A673 (cell line): ENCODE results near the gene ZNF319.

ENCODE experiments used
- EZH2 ChIP-seq: fragments of 200-600 bp; sonication (generic); IDR thresholded peaks from 2 replicates; pipeline ENCODE4 v1.6.1; 2017; ENCODE audit warnings: borderline replicate concordance, low read depth, mild to moderate bottlenecking, mixed read lengths, antibody characterized with exemption, low read length; ENCODE audit not compliant: poor library complexity, severe bottlenecking
- TF ChIP-seq, protein P1 (sequence below): fragments of 300-800, 200-600 bp; sonication (generic); conservative IDR thresholded peaks from 2 replicates; pipeline ENCODE4 v1.5.1; 2017; ENCODE audit warnings: low read depth, mild to moderate bottlenecking, antibody characterized with exemption, low read length, moderate library complexity, mixed read lengths

DNA sequence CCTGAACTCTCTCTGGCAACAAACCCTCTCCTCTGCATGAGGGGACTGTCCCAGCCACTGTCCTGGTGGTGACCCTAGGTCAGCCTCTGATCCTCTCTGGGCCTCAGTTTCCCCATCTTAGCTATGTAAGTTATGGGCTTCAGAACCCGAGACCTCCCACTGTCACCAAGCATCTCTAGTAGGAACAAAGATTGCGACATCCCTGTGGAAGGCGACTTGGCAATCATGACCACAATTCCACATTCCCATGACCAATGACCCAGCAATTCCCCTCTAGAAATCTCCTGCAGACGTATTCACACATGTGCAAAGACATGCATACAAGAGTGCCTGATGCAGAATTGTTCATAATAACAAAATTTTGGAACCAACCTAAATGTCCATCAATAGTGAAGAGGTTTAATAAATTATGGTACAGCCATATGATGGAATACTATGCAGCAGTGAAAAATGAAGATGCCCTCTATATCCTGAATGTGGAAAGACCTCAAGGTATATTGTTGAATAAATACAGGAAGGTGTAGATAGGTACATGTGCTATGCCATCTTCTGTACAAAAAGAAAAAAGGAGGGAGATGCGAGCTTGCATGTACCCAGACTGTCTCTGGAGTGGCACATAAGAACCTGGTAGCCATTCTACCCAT is 50.8 kb downstream of the ZNF319 start:
- TF ChIP-seq, protein P1, sequence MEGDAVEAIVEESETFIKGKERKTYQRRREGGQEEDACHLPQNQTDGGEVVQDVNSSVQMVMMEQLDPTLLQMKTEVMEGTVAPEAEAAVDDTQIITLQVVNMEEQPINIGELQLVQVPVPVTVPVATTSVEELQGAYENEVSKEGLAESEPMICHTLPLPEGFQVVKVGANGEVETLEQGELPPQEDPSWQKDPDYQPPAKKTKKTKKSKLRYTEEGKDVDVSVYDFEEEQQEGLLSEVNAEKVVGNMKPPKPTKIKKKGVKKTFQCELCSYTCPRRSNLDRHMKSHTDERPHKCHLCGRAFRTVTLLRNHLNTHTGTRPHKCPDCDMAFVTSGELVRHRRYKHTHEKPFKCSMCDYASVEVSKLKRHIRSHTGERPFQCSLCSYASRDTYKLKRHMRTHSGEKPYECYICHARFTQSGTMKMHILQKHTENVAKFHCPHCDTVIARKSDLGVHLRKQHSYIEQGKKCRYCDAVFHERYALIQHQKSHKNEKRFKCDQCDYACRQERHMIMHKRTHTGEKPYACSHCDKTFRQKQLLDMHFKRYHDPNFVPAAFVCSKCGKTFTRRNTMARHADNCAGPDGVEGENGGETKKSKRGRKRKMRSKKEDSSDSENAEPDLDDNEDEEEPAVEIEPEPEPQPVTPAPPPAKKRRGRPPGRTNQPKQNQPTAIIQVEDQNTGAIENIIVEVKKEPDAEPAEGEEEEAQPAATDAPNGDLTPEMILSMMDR = no peak
- TF ChIP-seq EZH2 = no peak
